ENCODE measurements around the gene SORBS1.

Gene SORBS1

GRCh38 chr10:95480901-95481491, 80.2 kb downstream of the SORBS1 start:
- ChIA-PET CTCF (interaction anchor here (1.0 to 2.1 kb wide), 5 partner anchors 9 to 50 kb away, joined by 3 to 11 read pairs (median 4); no protein-coding TSS in a partner anchor), POLR2A (no interaction called here)
- no peak for DNase-seq (ENCODE audit: extremely low spot score)
- no peak for TF ChIP-seq CTCF (IDR thresholded peaks at IDR 0.05; ENCODE audit: control extremely low read depth, extremely low read depth, low read depth, missing control alignments)

DNA sequence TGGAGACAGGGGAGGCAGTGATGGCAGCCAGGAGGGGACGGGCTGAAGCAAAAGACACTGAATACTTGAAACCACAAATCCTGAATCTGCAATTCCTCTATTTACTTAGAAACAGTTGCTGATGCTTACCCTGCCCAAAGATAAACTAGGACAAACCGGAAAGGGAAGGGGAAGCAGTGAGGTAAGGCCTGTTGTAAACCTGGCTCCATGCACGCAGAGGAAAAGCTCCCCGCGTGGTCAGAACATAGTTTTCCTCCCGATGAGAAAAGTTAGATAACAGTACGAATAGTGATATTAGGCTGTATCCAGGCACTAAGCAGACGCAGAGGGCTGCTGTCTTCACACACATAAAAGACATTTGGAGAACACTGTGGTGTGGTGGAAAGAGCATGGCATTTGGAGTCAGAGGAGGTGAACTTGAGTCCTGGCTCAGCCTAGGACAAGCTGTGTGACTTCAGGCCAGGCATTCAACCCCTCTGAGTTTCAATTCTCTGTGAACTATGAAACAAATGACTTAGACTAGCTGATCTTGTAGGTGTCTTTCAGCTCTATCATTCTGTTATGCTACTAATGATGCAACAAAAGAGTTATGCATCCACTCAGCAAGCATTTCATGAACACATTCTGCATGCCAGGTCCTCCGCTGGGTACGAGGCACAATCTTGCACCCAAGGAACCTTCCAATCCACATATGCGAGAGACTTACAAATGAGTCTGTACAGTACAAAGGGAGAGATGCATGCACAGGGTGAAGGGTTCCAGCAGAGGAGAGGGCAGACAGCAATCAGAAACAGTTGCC, 80.9 kb downstream of the SORBS1 start:
- ChIA-PET CTCF (interaction anchor here (1.0 to 2.0 kb wide), 4 partner anchors 9 to 24 kb away, joined by 3 to 11 read pairs (median 4); no protein-coding TSS in a partner anchor), POLR2A (no interaction called here)
- DNase-seq (ENCODE audit: extremely low spot score): no peak
- TF ChIP-seq CTCF (IDR thresholded peaks at IDR 0.05; ENCODE audit: control extremely low read depth, extremely low read depth, low read depth, missing control alignments): no peak

- TF ChIP-seq CTCF (IDR thresholded peaks at IDR 0.05; ENCODE audit: control extremely low read depth, extremely low read depth, low read depth, missing control alignments): no peak
- CTCF ChIA-PET: interaction anchor here (1.3 to 3.2 kb wide), 4 partner anchors 11 to 116 kb away, joined by 4 to 17 read pairs (median 4); no protein-coding TSS in a partner anchor
- no peak for DNase-seq (ENCODE audit: extremely low spot score)
- POLR2A ChIA-PET: no interaction called here
Observed at GRCh38 chr10:95478935-95479334, 82.2 kb downstream of the SORBS1 start.

GRCh38 chr10:95478185-95478584, 83.0 kb downstream of the SORBS1 start:
- no peak for DNase-seq (ENCODE audit: extremely low spot score)
- no peak for TF ChIP-seq CTCF (IDR thresholded peaks at IDR 0.05; ENCODE audit: control extremely low read depth, extremely low read depth, low read depth, missing control alignments)
- POLR2A ChIA-PET: no interaction called here
- CTCF ChIA-PET: interaction anchor here (1.1 to 3.2 kb wide), 8 partner anchors 11 to 126 kb away, joined by 3 to 17 read pairs (median 4); no protein-coding TSS in a partner anchor

GRCh38 chr10:95477175-95477520, 84.0 kb downstream of the SORBS1 start:
- no peak for TF ChIP-seq CTCF (IDR thresholded peaks at IDR 0.05; ENCODE audit: control extremely low read depth, extremely low read depth, low read depth, missing control alignments)
- no peak for DNase-seq (ENCODE audit: extremely low spot score)
- ChIA-PET POLR2A (no interaction called here), CTCF (interaction anchor here (0.9 to 3.2 kb wide), 8 partner anchors 11 to 114 kb away, joined by 3 to 17 read pairs (median 4); no protein-coding TSS in a partner anchor)

- ChIA-PET CTCF (interaction anchor here (0.9 to 3.2 kb wide), 6 partner anchors 14 to 102 kb away, joined by 3 to 17 read pairs (median 5); no protein-coding TSS in a partner anchor), POLR2A (no interaction called here)
- no peak for DNase-seq (ENCODE audit: extremely low spot score)
- TF ChIP-seq CTCF (IDR thresholded peaks at IDR 0.05; ENCODE audit: control extremely low read depth, extremely low read depth, low read depth, missing control alignments): no peak
Observed at GRCh38 chr10:95476469-95477174, 84.5 kb downstream of the SORBS1 start.
